Measurements from ENCODE around the gene OBSCN. TPM values are rescaled to one million over a fixed set of nuclear protein-coding genes. Genes with fewer than 3 reads are reported as not detected.

OBSCN gene
- polyA plus RNA-seq, 6 donors from 2014 or later, result 0.78 to 2.5 (median 1.5) TPM

DNA sequence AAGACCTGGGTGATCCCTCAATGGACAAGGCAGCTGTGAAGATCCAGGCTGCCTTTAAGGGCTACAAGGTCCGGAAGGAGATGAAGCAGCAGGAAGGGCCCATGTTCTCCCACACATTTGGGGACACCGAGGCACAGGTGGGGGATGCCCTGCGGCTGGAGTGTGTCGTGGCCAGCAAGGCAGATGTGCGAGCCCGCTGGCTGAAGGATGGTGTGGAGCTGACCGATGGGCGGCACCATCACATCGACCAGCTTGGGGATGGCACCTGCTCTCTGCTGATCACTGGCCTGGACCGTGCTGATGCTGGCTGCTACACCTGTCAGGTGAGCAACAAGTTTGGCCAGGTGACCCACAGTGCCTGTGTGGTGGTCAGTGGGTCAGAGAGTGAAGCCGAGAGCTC lies 113.6 kb downstream of the OBSCN start:
- Mint-ChIP-seq H3K36me3 (peaks cover 0 to 9% of the 10 kb centered on the region in 2 donors), H3K4me1 (no peaks in the 10 kb centered on the region), H3K4me3 (no peak overlapping the region), H3K9me3 (peaks cover 0 to 4% (median 0%) of the 10 kb centered on the region in 7 donors), H3K27ac (no peak overlapping the region), H3K27me3 (no peaks in the 10 kb centered on the region)
- DNase-seq (no peak), ATAC-seq (ENCODE audit: low read depth in 2 of 2) (no peak)

- no peak for DNase-seq
- Mint-ChIP-seq H3K27me3 (no peaks in the 10 kb centered on the region), H3K4me3 (no peak overlapping the region), H3K36me3 (peaks cover 0 to 9% of the 10 kb centered on the region in 2 donors), H3K4me1 (no peaks in the 10 kb centered on the region), H3K27ac (no peak overlapping the region), H3K9me3 (peaks cover 0 to 4% (median 0%) of the 10 kb centered on the region in 7 donors)
- ATAC-seq (ENCODE audit: low read depth in 2 of 2), result no peak
These were observed 114.1 kb downstream of the OBSCN start for GRCh38 chr1:228321895-228322294.

DNA sequence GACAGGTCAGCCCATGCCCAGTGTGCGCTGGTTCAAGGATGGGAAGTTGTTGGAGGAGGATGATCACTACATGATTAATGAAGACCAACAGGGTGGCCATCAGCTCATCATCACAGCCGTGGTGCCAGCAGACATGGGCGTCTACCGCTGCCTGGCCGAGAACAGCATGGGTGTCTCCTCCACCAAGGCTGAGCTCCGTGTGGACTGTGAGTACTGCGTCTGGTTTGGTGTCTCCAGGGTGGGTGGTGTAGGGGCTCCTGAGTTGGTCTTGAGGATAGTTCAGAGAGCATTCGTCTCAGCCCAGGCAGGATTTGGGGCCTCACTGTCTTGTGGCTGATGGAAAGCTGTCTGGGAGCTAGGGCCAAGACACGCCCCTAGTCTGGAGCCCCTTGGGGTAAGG lies 115.6 kb downstream of the OBSCN start:
- Mint-ChIP-seq H3K4me3 (no peak overlapping the region), H3K9me3 (peaks cover 0 to 4% (median 0%) of the 10 kb centered on the region in 7 donors), H3K4me1 (no peaks in the 10 kb centered on the region), H3K36me3 (peaks cover 0 to 9% of the 10 kb centered on the region in 2 donors), H3K27me3 (no peaks in the 10 kb centered on the region), H3K27ac (no peak overlapping the region)
- DNase-seq (no peak), ATAC-seq (ENCODE audit: low read depth in 2 of 2) (no peak)

GRCh38 chr1:228325267-228325666 lies 117.4 kb downstream of the OBSCN start:
- peaks cover 0 to 9% of the 10 kb centered on the region in 2 donors for H3K36me3 Mint-ChIP-seq
- H3K4me1 Mint-ChIP-seq, result no peaks in the 10 kb centered on the region
- no peak for DNase-seq
- no peaks in the 10 kb centered on the region for H3K27me3 Mint-ChIP-seq
- peaks cover 0 to 4% (median 0%) of the 10 kb centered on the region in 7 donors for H3K9me3 Mint-ChIP-seq
- H3K4me3 Mint-ChIP-seq, result no peak overlapping the region
- H3K27ac Mint-ChIP-seq, result no peak overlapping the region
- no peak for ATAC-seq (ENCODE audit: low read depth in 2 of 2)

- ATAC-seq (ENCODE audit: low read depth in 2 of 2), result no peak
- peaks cover 0 to 2% (median 0%) of the 10 kb centered on the region in 7 donors for H3K9me3 Mint-ChIP-seq
These were observed 122.0 kb downstream of the OBSCN start for GRCh38 chr1:228329887-228330286.

GRCh38 chr1:228332797-228333738 lies 125.2 kb downstream of the OBSCN start:
- no peaks in the 10 kb centered on the region for H3K27me3 Mint-ChIP-seq
- no peaks in the 10 kb centered on the region for H3K36me3 Mint-ChIP-seq
- no peaks in the 10 kb centered on the region for H3K9me3 Mint-ChIP-seq
- no peak overlapping the region for H3K27ac Mint-ChIP-seq
- no peak for ATAC-seq (ENCODE audit: low read depth in 2 of 2)
- DNase-seq, result no peak
- H3K4me1 Mint-ChIP-seq, result no peaks in the 10 kb centered on the region
- no peak overlapping the region for H3K4me3 Mint-ChIP-seq

More at GRCh38 chr1:228329887-228330286, 122.0 kb downstream of the OBSCN start:
- H3K27ac Mint-ChIP-seq, result peak overlapping the region in 2 of 6 donors; percentile 4 to 30
- no peak for DNase-seq
- no peaks in the 10 kb centered on the region for H3K27me3 Mint-ChIP-seq
- no peaks in the 10 kb centered on the region for H3K4me1 Mint-ChIP-seq
- no peak overlapping the region for H3K4me3 Mint-ChIP-seq
- peaks cover 0 to under 1% of the 10 kb centered on the region in 2 donors for H3K36me3 Mint-ChIP-seq

GRCh38 chr1:228333739-228334115 lies 125.9 kb downstream of the OBSCN start:
- Mint-ChIP-seq H3K36me3 (no peaks in the 10 kb centered on the region), H3K9me3 (no peaks in the 10 kb centered on the region), H3K27ac (no peak overlapping the region), H3K4me3 (no peak overlapping the region), H3K4me1 (no peaks in the 10 kb centered on the region), H3K27me3 (no peaks in the 10 kb centered on the region)
- DNase-seq (no peak), ATAC-seq (ENCODE audit: low read depth in 2 of 2) (no peak)

- DNase-seq (no peak), ATAC-seq (ENCODE audit: low read depth in 2 of 2) (no peak)
- Mint-ChIP-seq H3K4me1 (no peaks in the 10 kb centered on the region), H3K9me3 (no peaks in the 10 kb centered on the region), H3K36me3 (no peaks in the 10 kb centered on the region), H3K4me3 (no peak overlapping the region), H3K27ac (no peak overlapping the region), H3K27me3 (no peaks in the 10 kb centered on the region)
These were observed 126.5 kb downstream of the OBSCN start for GRCh38 chr1:228334226-228334935.

- no peak for DNase-seq
- H3K36me3 Mint-ChIP-seq, result no peaks in the 10 kb centered on the region
- H3K27me3 Mint-ChIP-seq, result no peaks in the 10 kb centered on the region
- no peak overlapping the region for H3K4me3 Mint-ChIP-seq
- H3K27ac Mint-ChIP-seq, result no peak overlapping the region
- no peaks in the 10 kb centered on the region for H3K9me3 Mint-ChIP-seq
- no peak for ATAC-seq (ENCODE audit: low read depth in 2 of 2)
- no peaks in the 10 kb centered on the region for H3K4me1 Mint-ChIP-seq
These were observed 127.1 kb downstream of the OBSCN start for GRCh38 chr1:228334954-228335353.

DNA sequence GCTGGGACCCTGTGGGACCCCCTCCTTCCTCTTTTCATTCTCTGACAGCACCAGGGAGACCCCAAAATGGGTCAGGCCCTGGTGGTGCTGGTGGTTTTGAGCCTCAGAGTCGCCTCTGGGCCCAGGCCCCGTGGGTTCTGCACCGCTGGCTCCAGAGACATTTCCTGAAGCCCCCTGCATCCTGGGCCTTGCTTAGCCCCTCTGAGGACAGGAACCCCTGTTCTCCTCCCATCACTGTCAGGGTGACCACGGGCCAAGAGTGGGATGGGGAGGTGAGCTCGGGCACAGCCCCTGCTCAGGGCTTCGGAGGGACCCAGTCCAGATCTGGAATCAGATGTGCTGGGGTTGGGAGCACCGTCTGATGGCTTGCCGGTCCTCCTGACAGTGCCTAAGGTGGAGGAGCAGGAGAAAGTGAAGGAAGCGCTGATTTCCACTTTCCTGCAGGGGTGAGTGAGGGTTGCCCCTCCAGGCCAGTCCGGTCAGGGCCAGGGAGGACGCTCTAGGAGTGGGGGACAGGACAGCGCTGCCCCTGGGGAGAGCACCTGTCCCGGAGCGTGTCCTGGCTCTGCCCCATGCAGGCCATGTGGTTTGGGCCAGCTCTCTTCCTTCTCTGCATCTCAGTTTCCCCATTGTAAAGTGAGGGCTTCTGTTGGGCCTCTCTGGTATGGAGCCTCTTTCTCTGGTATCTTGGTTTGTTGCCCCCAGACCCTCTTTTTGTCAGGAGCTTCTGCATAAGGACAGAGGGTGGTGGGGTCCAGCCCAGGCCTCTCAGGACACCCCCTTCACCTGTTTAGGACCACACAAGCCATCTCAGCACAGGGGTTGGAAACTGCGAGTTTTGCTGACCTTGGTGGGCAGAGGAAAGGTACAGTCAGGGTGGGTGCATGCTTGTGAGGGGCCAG lies 127.8 kb downstream of the OBSCN start:
- no peaks in the 10 kb centered on the region for H3K4me1 Mint-ChIP-seq
- H3K4me3 Mint-ChIP-seq, result no peak overlapping the region
- H3K27me3 Mint-ChIP-seq, result no peaks in the 10 kb centered on the region
- no peak overlapping the region for H3K27ac Mint-ChIP-seq
- no peaks in the 10 kb centered on the region for H3K9me3 Mint-ChIP-seq
- DNase-seq, result no peak
- H3K36me3 Mint-ChIP-seq, result no peaks in the 10 kb centered on the region
- no peak for ATAC-seq (ENCODE audit: low read depth in 2 of 2)

DNA sequence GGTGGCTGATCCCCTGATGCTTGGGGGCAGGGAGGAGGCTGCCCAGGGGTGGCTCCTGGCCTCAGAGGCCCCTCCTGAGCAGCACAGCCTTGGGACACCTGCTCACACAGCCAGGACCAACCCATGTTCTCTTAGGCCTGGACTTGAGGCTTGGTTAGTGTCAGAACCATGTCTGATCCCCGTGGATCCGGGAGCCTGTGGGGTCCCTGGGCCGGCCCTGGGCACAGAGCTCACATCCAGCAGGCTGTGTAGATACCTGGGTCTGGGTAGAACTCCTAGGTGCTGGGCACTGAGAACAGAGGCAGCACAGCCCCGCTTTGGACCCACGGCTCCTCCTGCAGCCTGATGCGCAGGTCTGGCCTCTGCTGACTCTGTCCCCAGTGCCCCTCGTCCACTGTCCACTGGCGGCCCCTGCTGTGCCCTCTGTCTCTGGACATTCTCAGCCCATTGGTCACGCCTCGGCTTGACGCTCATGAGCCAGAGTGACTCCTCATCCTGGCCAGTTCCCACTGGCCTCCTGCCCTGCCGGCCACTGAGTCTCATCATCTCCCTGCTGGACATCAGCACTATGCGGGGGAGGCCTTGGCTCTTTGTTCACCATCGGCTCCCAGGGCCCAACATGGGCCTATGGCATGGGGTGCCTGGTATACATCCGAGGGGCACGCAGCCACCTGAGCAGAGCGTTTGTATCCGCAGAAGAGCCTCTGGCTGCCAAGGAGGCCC lies 128.6 kb downstream of the OBSCN start:
- Mint-ChIP-seq H3K4me1 (no peaks in the 10 kb centered on the region), H3K9me3 (no peaks in the 10 kb centered on the region), H3K4me3 (no peak overlapping the region), H3K36me3 (no peaks in the 10 kb centered on the region), H3K27ac (no peak overlapping the region), H3K27me3 (no peaks in the 10 kb centered on the region)
- no peak for ATAC-seq (ENCODE audit: low read depth in 2 of 2)
- no peak for DNase-seq

GRCh38 chr1:228337031-228337564 lies 129.3 kb downstream of the OBSCN start:
- ATAC-seq (ENCODE audit: low read depth in 2 of 2) (no peak), DNase-seq (no peak)
- no peaks in the 10 kb centered on the region for H3K9me3 Mint-ChIP-seq
- no peaks in the 10 kb centered on the region for H3K36me3 Mint-ChIP-seq
- no peaks in the 10 kb centered on the region for H3K27me3 Mint-ChIP-seq
- no peak overlapping the region for H3K27ac Mint-ChIP-seq
- H3K4me3 Mint-ChIP-seq, result no peak overlapping the region
- no peaks in the 10 kb centered on the region for H3K4me1 Mint-ChIP-seq
